ENCODE data around the gene ATAD3A. TPM values are rescaled to one million over a fixed set of nuclear protein-coding genes. Genes with fewer than 3 reads are reported as not detected.
"Not testable (repeated sequence)": the region's sequence is repeated elsewhere in the genome, so short reads cannot be mapped to it uniquely, and the experiment has no call there.

Gene ATAD3A
- total RNA-seq, 1 experiment from 2014 or later: 55.8 TPM

GRCh38 chr1:1517973-1518620 lies 6.1 kb downstream of the ATAD3A start:
- Histone ChIP-seq H2BK20ac (ENCODE audit: low read depth, low read length, poor library complexity, severe bottlenecking) (no peak overlapping the region), H3K4me2 (ENCODE audit: insufficient read depth, insufficient read length, low read length) (no peak overlapping the region), H4K8ac (replicated peaks; ENCODE audit: insufficient read length, low read depth, low read length) (no peak overlapping the region), H2BK5ac (ENCODE audit: insufficient read length, low read length) (no peak overlapping the region), H3K9ac (ENCODE audit: extremely low read depth, insufficient read length, low read length) (no peak overlapping the region), H2AK5ac (ENCODE audit: insufficient read length, low read length) (no peak overlapping the region), H2BK15ac (ENCODE audit: low read depth, low read length) (no peak overlapping the region), H3K4ac (ENCODE audit: low read depth, low read length) (no peak overlapping the region), H3K27ac (ENCODE audit: insufficient read length, low read depth, low read length) (no peak overlapping the region), H3K4me1 (ENCODE audit: insufficient read depth, low read length) (no peaks in the 10 kb centered on the region), H3K56ac (ENCODE audit: insufficient read length, low read depth, low read length) (no peak overlapping the region), H3K79me2 (ENCODE audit: insufficient read depth, low read length) (no peaks in the 10 kb centered on the region; the same call in 1 of the 2 replicates), H3T11ph (ENCODE audit: low read length) (no peak overlapping the region), H4K5ac (ENCODE audit: insufficient read length, low read depth, low read length) (no peak overlapping the region), H3K14ac (ENCODE audit: insufficient read depth, low read length) (no peak overlapping the region), H3K9me3 (ENCODE audit: control insufficient read depth, low read depth, low read length) (no peaks in the 10 kb centered on the region), H2BK12ac (ENCODE audit: insufficient read length, low read depth, low read length) (no peak overlapping the region), H3K23me2 (ENCODE audit: insufficient read length, low read depth, low read length, poor library complexity, severe bottlenecking) (no peaks in the 10 kb centered on the region), H2AFZ (ENCODE audit: low read length) (no peak overlapping the region), H4K20me1 (ENCODE audit: control insufficient read depth, insufficient read depth, insufficient read length) (no peaks in the 10 kb centered on the region), H2BK120ac (ENCODE audit: low read depth, low read length, poor library complexity, severe bottlenecking) (no peak overlapping the region), H3K27me3 (ENCODE audit: insufficient read depth, low read length) (no peaks in the 10 kb centered on the region), H3K18ac (ENCODE audit: insufficient read length, low read depth, low read length) (no peak overlapping the region), H4K91ac (ENCODE audit: insufficient read length, low read depth, low read length) (no peak overlapping the region), H3K23ac (ENCODE audit: insufficient read length, low read depth, low read length) (no peak overlapping the region), H3K79me1 (ENCODE audit: insufficient read depth, low read depth, low read length, poor library complexity, severe bottlenecking) (no peaks in the 10 kb centered on the region)
- H3K4me3 Mint-ChIP-seq: no peak overlapping the region; a peak in 1 of 5 replicates
- TF ChIP-seq CTCF (conservative IDR thresholded peaks at IDR 0.05): no peak
- H3K27me3 Mint-ChIP-seq (ENCODE audit: low read depth): no peaks in the 10 kb centered on the region
- no CpG with 5 or more reads among the region's 28 CpGs for WGBS (ENCODE audit: extremely low coverage, insufficient read length, low lambda C conversion rate)
- peak overlapping the region in 1 of 3 experiments; percentile 1; a peak in 2 of 7 replicates for H3K27ac Mint-ChIP-seq
- DNase-seq: no peak
- H3K36me3 Mint-ChIP-seq (ENCODE audit: insufficient read depth in 1 of 3, low read depth in 3 of 3): peaks cover 14 to 52% (median 18%) of the 10 kb centered on the region in 3 experiments
- H3K4me1 Mint-ChIP-seq: peaks cover 0 to 3% of the 10 kb centered on the region in 2 experiments; a peak in 1 of 4 replicates
- H3K9me3 Mint-ChIP-seq: no peaks in the 10 kb centered on the region

- H2BK15ac ChIP-seq (ENCODE audit: low read depth, low read length); H3K18ac ChIP-seq (ENCODE audit: insufficient read length, low read depth, low read length); H4K91ac ChIP-seq (ENCODE audit: insufficient read length, low read depth, low read length); H4K20me1 ChIP-seq (ENCODE audit: control insufficient read depth, insufficient read depth, insufficient read length); H3K4me1 Mint-ChIP-seq; H3K9me3 ChIP-seq (ENCODE audit: control insufficient read depth, low read depth, low read length); H2BK5ac ChIP-seq (ENCODE audit: insufficient read length, low read length); H3K14ac ChIP-seq (ENCODE audit: insufficient read depth, low read length); H3K27ac Mint-ChIP-seq; H2AFZ ChIP-seq (ENCODE audit: low read length); H2BK120ac ChIP-seq (ENCODE audit: low read depth, low read length, poor library complexity, severe bottlenecking); H3K4me2 ChIP-seq (ENCODE audit: insufficient read depth, insufficient read length, low read length); H3K79me1 ChIP-seq (ENCODE audit: insufficient read depth, low read depth, low read length, poor library complexity, severe bottlenecking); H3K23ac ChIP-seq (ENCODE audit: insufficient read length, low read depth, low read length); H4K8ac ChIP-seq (replicated peaks; ENCODE audit: insufficient read length, low read depth, low read length); H3K56ac ChIP-seq (ENCODE audit: insufficient read length, low read depth, low read length); H3K9ac ChIP-seq (ENCODE audit: extremely low read depth, insufficient read length, low read length); H2BK12ac ChIP-seq (ENCODE audit: insufficient read length, low read depth, low read length); DNase-seq; H3K4me3 Mint-ChIP-seq; H3T11ph ChIP-seq (ENCODE audit: low read length); H3K9me3 Mint-ChIP-seq; H2BK20ac ChIP-seq (ENCODE audit: low read depth, low read length, poor library complexity, severe bottlenecking); H3K27me3 Mint-ChIP-seq (ENCODE audit: low read depth); H4K5ac ChIP-seq (ENCODE audit: insufficient read length, low read depth, low read length); H3K27ac ChIP-seq (ENCODE audit: insufficient read length, low read depth, low read length); H2AK5ac ChIP-seq (ENCODE audit: insufficient read length, low read length); H3K4ac ChIP-seq (ENCODE audit: low read depth, low read length); H3K4me1 ChIP-seq (ENCODE audit: insufficient read depth, low read length); H3K79me2 ChIP-seq (ENCODE audit: insufficient read depth, low read length); H3K23me2 ChIP-seq (ENCODE audit: insufficient read length, low read depth, low read length, poor library complexity, severe bottlenecking); H3K27me3 ChIP-seq (ENCODE audit: insufficient read depth, low read length): not testable (repeated sequence)
- peaks cover 15 to 53% (median 19%) of the 10 kb centered on the region in 3 experiments for H3K36me3 Mint-ChIP-seq (ENCODE audit: insufficient read depth in 1 of 3, low read depth in 3 of 3)
- no CpG with 5 or more reads among the region's 19 CpGs for WGBS (ENCODE audit: extremely low coverage, insufficient read length, low lambda C conversion rate)
These were observed 6.7 kb downstream of the ATAD3A start for GRCh38 chr1:1518621-1519007.
